Naive thymus-derived CD4-positive, alpha-beta T cell (primary cell): ENCODE measurements around the gene NUDT19. TPM values are rescaled to one million over a fixed set of nuclear protein-coding genes. Genes with fewer than 3 reads are reported as not detected.
A peak's percentile ranks its signal among the peaks of the same experiment; 100 is the strongest.
"Not testable (repeated sequence)": the region's sequence is repeated elsewhere in the genome, so short reads cannot be mapped to it uniquely, and the experiment has no call there.

Experiments
- ATAC-seq: fragments of 150-1000 bp; cut with Tn5 transposase; 2 replicates; pipeline ENCODE4 v1.10.0; 2021; ENCODE audit warnings: mild to moderate bottlenecking, moderate library complexity
- CTCF ChIA-PET: fragments of 350-600 bp; sonication (Branson Sonifier 250); formaldehyde crosslinking; loops from one replicate; lab custom pipeline; 2021; ENCODE audit warnings: antibody characterized with exemption; lab: Charles Lee
- POLR2A ChIA-PET: fragments of 350-600 bp; sonication (Branson Sonifier 250); formaldehyde crosslinking; loops from one replicate; lab custom pipeline; 2021; ENCODE audit warnings: antibody characterized with exemption, inconsistent platforms; lab: Charles Lee
- DNase-seq, 9 donors: peaks; one replicate each; pipeline versions ENCODE4 v3.0.0 to v3.0.0-alpha.2; 2020 to 2022; ENCODE audit warnings: mixed read lengths in 1 of 9
- H3K27ac ChIP-seq: one replicate; pipeline ENCODE4 v1.7.0; 2013; ENCODE audit warnings: mild to moderate bottlenecking, low read depth, low read length, moderate library complexity
- H3K27me3 ChIP-seq, 2 donors: one replicate each; pipeline ENCODE4 v1.7.0; 2013; ENCODE audit warnings: low read length in 2 of 2, mild to moderate bottlenecking in 2 of 2, moderate library complexity in 2 of 2; ENCODE audit not compliant: control insufficient read depth in 2 of 2, insufficient read depth in 2 of 2
- H3K36me3 ChIP-seq, 3 experiments: 1 replicate in 2 of 3; 2 replicates in 1 of 3; pipeline ENCODE4 v1.7.0; 2013; ENCODE audit warnings: low read length in 3 of 3, mild to moderate bottlenecking in 3 of 3, moderate library complexity in 1 of 3; ENCODE audit not compliant: insufficient read depth in 3 of 3, control insufficient read depth in 2 of 3
- H3K4me1 ChIP-seq, 2 donors: one replicate each; pipeline ENCODE4 v1.7.0; 2013; ENCODE audit warnings: low read length in 2 of 2, mild to moderate bottlenecking in 2 of 2, moderate library complexity in 1 of 2; ENCODE audit not compliant: control insufficient read depth in 2 of 2, insufficient read depth in 2 of 2
- H3K4me3 ChIP-seq: 2 replicates; pipeline ENCODE4 v1.7.0; 2013; ENCODE audit warnings: mild to moderate bottlenecking, low read length
- H3K9me3 ChIP-seq, 3 experiments: 1 replicate in 2 of 3; 2 replicates in 1 of 3; pipeline ENCODE4 v1.7.0; 2013; ENCODE audit warnings: low read length in 3 of 3; ENCODE audit not compliant: control insufficient read depth in 2 of 3
- H3K27ac Mint-ChIP-seq, 9 donors: one replicate each; pipeline ENCODE4 v1.8.0; 2020 to 2022; ENCODE audit warnings: mixed read lengths in 9 of 9, mild to moderate bottlenecking in 8 of 9, moderate library complexity in 5 of 9, inconsistent platforms in 2 of 9
- H3K27me3 Mint-ChIP-seq, 5 donors: one replicate each; pipeline ENCODE4 v1.8.0; 2021 to 2022; ENCODE audit warnings: mixed read lengths in 5 of 5, mild to moderate bottlenecking in 1 of 5
- H3K36me3 Mint-ChIP-seq, 5 donors: one replicate each; pipeline ENCODE4 v1.8.0; 2020 to 2022; ENCODE audit warnings: mixed read lengths in 5 of 5, mild to moderate bottlenecking in 3 of 5, inconsistent platforms in 1 of 5
- H3K4me1 Mint-ChIP-seq, 7 donors: one replicate each; pipeline ENCODE4 v1.8.0; 2020 to 2022; ENCODE audit warnings: mixed read lengths in 7 of 7, mild to moderate bottlenecking in 3 of 7, inconsistent platforms in 1 of 7
- H3K4me3 Mint-ChIP-seq, 10 donors: one replicate each; pipeline ENCODE4 v1.8.0; 2020 to 2022; ENCODE audit warnings: mild to moderate bottlenecking in 10 of 10, mixed read lengths in 10 of 10, moderate library complexity in 6 of 10, inconsistent platforms in 2 of 10
- H3K9me3 Mint-ChIP-seq, 11 donors: one replicate each; pipeline ENCODE4 v1.8.0; 2020 to 2022; ENCODE audit warnings: mixed read lengths in 11 of 11, mild to moderate bottlenecking in 4 of 11, inconsistent platforms in 1 of 11, moderate library complexity in 1 of 11
- intact Hi-C, 2 donors: fragments of 100-400 bp; cut with micrococcal nuclease; formaldehyde crosslinking; loops; one replicate each; pipeline ENCODE4 v1.15.1; 2023
- polyA plus RNA-seq, 2 donors: library from polyadenylated mRNA; unstranded; fragments of 300-500 nt; fragmentation: Illumina TruSeq; gene quantifications; one replicate each; pipeline ENCODE4 v1.2.3, GENCODE V29; 2021
- total RNA-seq, 6 experiments: library from RNA in 5 of 6; stranded (reverse) in 5 of 6; gene quantifications; 1 replicate in 5 of 6; 2 replicates in 1 of 6; pipeline ENCODE4 v1.2.3 and lab custom pipeline; 2021 to 2026

NUDT19 gene
- total and polyA plus RNA-seq, 7 experiments from 2014 or later = 2.4 to 17.0 (median 8.9) TPM

DNA sequence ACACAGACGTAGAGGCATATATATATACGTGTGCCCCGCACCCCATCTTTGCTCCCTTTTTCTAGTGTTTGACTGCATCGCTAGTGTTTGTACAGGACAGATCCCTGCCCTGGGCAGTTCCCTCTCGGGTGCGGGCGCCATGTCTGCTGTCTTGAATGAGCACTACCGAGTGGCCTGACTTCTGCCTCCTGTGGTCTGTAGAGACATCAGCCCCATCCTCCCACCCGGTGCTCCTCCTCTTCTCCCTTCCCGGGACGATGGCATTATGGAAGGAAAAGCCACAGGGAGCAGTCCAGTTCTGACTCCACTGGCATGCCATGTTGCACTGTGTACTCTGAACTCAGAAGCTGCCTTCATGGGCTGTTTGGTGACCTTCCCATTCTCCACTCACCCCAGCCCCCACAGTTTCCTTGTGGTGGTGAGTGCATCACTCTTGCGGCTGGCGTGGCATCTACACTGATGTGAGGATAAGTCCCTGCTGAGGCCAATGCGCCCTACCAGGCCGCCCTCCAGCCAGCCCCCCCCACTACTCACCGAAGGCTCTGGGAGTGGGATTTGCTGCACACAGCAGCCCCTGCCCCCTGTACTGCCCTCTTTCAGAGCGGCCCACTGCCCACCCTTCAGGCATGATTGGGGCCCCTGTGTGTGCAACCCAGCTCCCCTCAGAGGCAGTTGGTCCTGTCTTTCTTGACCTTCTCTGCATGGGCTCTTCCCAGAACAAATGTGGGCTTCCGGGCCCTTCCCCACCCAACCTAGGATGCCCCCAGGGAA, 53.1 kb downstream of the NUDT19 start:
- Mint-ChIP-seq H3K27ac (no peak overlapping the region), H3K9me3 (peaks cover 0 to 2% (median 0%) of the 10 kb centered on the region in 11 donors), H3K36me3 (no peaks in the 10 kb centered on the region), H3K4me1 (peaks cover 0 to 19% (median 7%) of the 10 kb centered on the region in 7 donors), H3K4me3 (no peak overlapping the region), H3K27me3 (peaks cover 7 to 15% (median 13%) of the 10 kb centered on the region in 5 donors)
- ChIA-PET POLR2A (no interaction called here), CTCF (no interaction called here)
- Histone ChIP-seq H3K4me3 (no peak overlapping the region), H3K36me3 (no peaks in the 10 kb centered on the region), H3K27me3 (no peaks in the 10 kb centered on the region), H3K4me1 (peaks cover 5 to 35% of the 10 kb centered on the region in 2 donors), H3K9me3 (no peaks in the 10 kb centered on the region), H3K27ac (no peak overlapping the region)
- ATAC-seq = no peak
- no peak for DNase-seq
- intact Hi-C loops = loop anchor here in 1 of 2 donors (5.0 kb wide), 3 partner anchors 52 to 338 kb away; partner anchors contain the start of genes GPATCH1 and NUDT19

GRCh38 chr19:32745594-32746251, 54.1 kb downstream of the NUDT19 start:
- H3K36me3 Mint-ChIP-seq, H3K4me3 ChIP-seq, H3K4me3 Mint-ChIP-seq, H3K27ac Mint-ChIP-seq, POLR2A ChIA-PET, H3K9me3 Mint-ChIP-seq, H3K36me3 ChIP-seq, CTCF ChIA-PET, H3K27ac ChIP-seq, H3K27me3 ChIP-seq, H3K9me3 ChIP-seq: not testable (repeated sequence)
- DNase-seq (peak in 7 of 9 donors; percentile 63 to 82 (median 79)), ATAC-seq (peak; percentile 67)
- peaks cover 5 to 35% of the 10 kb centered on the region in 2 donors for H3K4me1 ChIP-seq
- H3K27me3 Mint-ChIP-seq = peaks cover 3 to 19% (median 17%) of the 10 kb centered on the region in 5 donors
- intact Hi-C loops = loop anchor here (1.0 to 5.0 kb wide), 6 partner anchors 49 to 337 kb away; partner anchors contain the start of genes ANKRD27 (in 1 of the 2), GPATCH1 (in 1 of the 2), NUDT19 (in 1 of the 2) and RGS9BP (in 1 of the 2)
- H3K4me1 Mint-ChIP-seq = peaks cover 0 to 19% (median 7%) of the 10 kb centered on the region in 7 donors

- peaks cover 5 to 35% of the 10 kb centered on the region in 2 donors for H3K4me1 ChIP-seq
- intact Hi-C loops = loop anchor here (1.0 to 5.0 kb wide), 6 partner anchors 48 to 336 kb away; partner anchors contain the start of genes ANKRD27 (in 1 of the 2), GPATCH1 (in 1 of the 2), NUDT19 (in 1 of the 2) and RGS9BP (in 1 of the 2)
- POLR2A ChIA-PET = interaction anchor here (0.7 kb wide), 1 partner anchor 263 kb away, joined by 3 read pairs; no protein-coding TSS in a partner anchor
- Mint-ChIP-seq H3K27me3 (peaks cover 0 to 22% (median 12%) of the 10 kb centered on the region in 5 donors), H3K4me1 (peaks cover 0 to 19% (median 7%) of the 10 kb centered on the region in 7 donors)
- H3K36me3 ChIP-seq, H3K27me3 ChIP-seq, H3K9me3 Mint-ChIP-seq, CTCF ChIA-PET, H3K27ac ChIP-seq, H3K36me3 Mint-ChIP-seq, H3K27ac Mint-ChIP-seq, H3K9me3 ChIP-seq, H3K4me3 ChIP-seq, H3K4me3 Mint-ChIP-seq: not testable (repeated sequence)
- peak in 7 of 9 donors; percentile 71 to 88 (median 84) for DNase-seq
- peak; percentile 83 for ATAC-seq
These were observed 55.1 kb downstream of the NUDT19 start for GRCh38 chr19:32746631-32747196.

DNA sequence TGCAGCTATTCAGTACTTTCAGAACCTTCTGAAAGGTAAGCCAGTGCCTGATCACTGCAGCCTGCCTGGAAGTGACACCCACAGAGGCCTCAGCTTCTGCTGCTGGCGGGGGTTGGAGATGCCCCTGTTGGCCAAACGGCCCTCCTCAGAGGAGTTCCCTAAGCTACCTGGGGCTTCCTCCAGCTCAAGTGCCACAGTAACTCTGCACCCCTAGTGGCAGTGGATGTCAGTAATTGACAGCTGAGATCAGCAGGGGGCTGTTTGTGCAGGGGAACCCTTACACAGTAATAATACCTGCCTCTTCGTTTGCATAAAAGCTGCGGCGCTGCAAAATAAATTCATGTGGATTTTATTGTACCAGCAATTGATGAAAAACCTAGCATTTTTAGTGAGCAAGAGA, 56.9 kb downstream of the NUDT19 start:
- ChIA-PET CTCF (no interaction called here), POLR2A (interaction anchor here (0.5 kb wide), 2 partner anchors 40 to 43 kb away, joined by 3 read pairs; no protein-coding TSS in a partner anchor)
- intact Hi-C loops = loop anchor here in 1 of 2 donors (5.0 kb wide), 3 partner anchors 56 to 334 kb away; partner anchors contain the start of genes GPATCH1 and NUDT19
- Mint-ChIP-seq H3K27ac (no peak overlapping the region), H3K4me3 (peak overlapping the region in 1 of 10 donors; percentile 23), H3K9me3 (peaks cover 0 to 2% (median 0%) of the 10 kb centered on the region in 11 donors), H3K4me1 (peaks cover 0 to 19% (median 7%) of the 10 kb centered on the region in 7 donors), H3K27me3 (peaks cover 7 to 22% (median 16%) of the 10 kb centered on the region in 5 donors), H3K36me3 (no peaks in the 10 kb centered on the region)
- ATAC-seq (no peak), DNase-seq (peak in 6 of 9 donors; percentile 19 to 41 (median 30))
- no peaks in the 10 kb centered on the region for H3K36me3 ChIP-seq
- peaks cover 0 to 3% of the 10 kb centered on the region in 2 donors for H3K27me3 ChIP-seq
- H3K4me1 ChIP-seq = peaks cover 5 to 35% of the 10 kb centered on the region in 2 donors
- H3K4me3 ChIP-seq = no peak overlapping the region
- no peaks in the 10 kb centered on the region for H3K9me3 ChIP-seq
- no peak overlapping the region for H3K27ac ChIP-seq

DNA sequence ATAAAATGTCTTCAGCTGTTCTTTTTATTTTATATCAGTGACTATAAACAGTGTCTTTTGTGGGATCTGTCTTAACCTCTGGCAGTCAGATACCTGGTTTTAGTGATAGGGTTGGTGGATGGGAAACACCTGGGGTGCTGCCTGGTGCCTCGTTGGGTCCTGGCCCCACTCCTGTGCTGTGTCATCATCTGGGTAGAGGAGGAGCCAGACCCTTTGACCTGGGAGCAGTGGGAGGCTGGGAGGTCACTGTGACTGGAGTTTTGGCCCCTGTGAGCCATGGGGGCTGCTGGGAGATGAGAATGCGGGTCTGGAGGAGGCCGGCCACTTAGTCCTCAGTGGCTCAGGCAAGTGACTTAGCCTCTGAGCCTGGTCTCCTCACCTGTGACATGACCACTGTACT, 57.3 kb downstream of the NUDT19 start:
- no peak overlapping the region for H3K27ac ChIP-seq
- Mint-ChIP-seq H3K4me3 (peak overlapping the region in 1 of 10 donors; percentile 18), H3K4me1 (peaks cover 0 to 19% (median 7%) of the 10 kb centered on the region in 7 donors), H3K27me3 (peaks cover 11 to 22% (median 20%) of the 10 kb centered on the region in 5 donors), H3K36me3 (no peaks in the 10 kb centered on the region), H3K27ac (no peak overlapping the region), H3K9me3 (peaks cover 0 to 2% (median 0%) of the 10 kb centered on the region in 11 donors)
- DNase-seq = no peak
- H3K27me3 ChIP-seq = peaks cover 0 to 3% of the 10 kb centered on the region in 2 donors
- ChIA-PET POLR2A (interaction anchor here (0.5 kb wide), 1 partner anchor 43 kb away, joined by 3 read pairs; no protein-coding TSS in a partner anchor), CTCF (no interaction called here)
- peaks cover 5 to 35% of the 10 kb centered on the region in 2 donors for H3K4me1 ChIP-seq
- H3K36me3 ChIP-seq = no peaks in the 10 kb centered on the region
- ATAC-seq = no peak
- intact Hi-C loops = loop anchor here in 1 of 2 donors (5.0 kb wide), 3 partner anchors 57 to 333 kb away; partner anchors contain the start of genes GPATCH1 and NUDT19
- no peak overlapping the region for H3K4me3 ChIP-seq
- no peaks in the 10 kb centered on the region for H3K9me3 ChIP-seq

GRCh38 chr19:32749361-32749760, 57.7 kb downstream of the NUDT19 start:
- Mint-ChIP-seq H3K9me3 (peaks cover 0 to 2% (median 0%) of the 10 kb centered on the region in 11 donors), H3K4me1 (peaks cover 0 to 19% (median 7%) of the 10 kb centered on the region in 7 donors), H3K27me3 (peaks cover 11 to 24% (median 22%) of the 10 kb centered on the region in 5 donors), H3K36me3 (no peaks in the 10 kb centered on the region), H3K27ac (no peak overlapping the region), H3K4me3 (peak overlapping the region in 1 of 10 donors; percentile 18)
- Histone ChIP-seq H3K27me3 (peaks cover 0 to 3% of the 10 kb centered on the region in 2 donors), H3K4me1 (peaks cover 5 to 34% of the 10 kb centered on the region in 2 donors), H3K9me3 (no peaks in the 10 kb centered on the region), H3K36me3 (no peaks in the 10 kb centered on the region), H3K27ac (no peak overlapping the region), H3K4me3 (no peak overlapping the region)
- intact Hi-C loops = loop anchor here in 1 of 2 donors (5.0 kb wide), 3 partner anchors 57 to 333 kb away; partner anchors contain the start of genes GPATCH1 and NUDT19
- ChIA-PET CTCF (no interaction called here), POLR2A (no interaction called here)
- ATAC-seq (no peak), DNase-seq (no peak)
